K562 (cell line): ENCODE data around the gene ITPK1. TPM values are rescaled to one million over a fixed set of nuclear protein-coding genes. Genes with fewer than 3 reads are reported as not detected.

Source experiments
- ATAC-seq: fragments of 200-7000 bp; cut with Tn5 transposase; 3 replicates; pipeline ENCODE4 v1.9.1; 2020; ENCODE audit warnings: moderate library complexity
- BruUV-seq: library from RNA; stranded (reverse); fragments of 400-500 nt; replicated peaks from 2 replicates; lab custom pipeline; 2021; lab: Mats Ljungman, UMichigan
- CTCF ChIA-PET: fragments of 300-600 bp; formaldehyde crosslinking; extraction: SDS; loops from one replicate; lab custom pipeline; 2021; ENCODE audit warnings: low intra/inter-chr PET ratio; lab: Yijun Ruan, JAX
- POLR2A ChIA-PET: fragments of 300-600, 350-650 bp; sonication (Branson Sonifier 250); formaldehyde crosslinking; extraction: SDS; loops from one replicate; lab custom pipeline; 2021; ENCODE audit warnings: antibody characterized with exemption, inconsistent platforms; lab: Yijun Ruan, JAX
- DNase-seq, 4 experiments: peaks; one replicate each; pipeline versions ENCODE4 v3.0.0 to v3.0.0-alpha.2; 2011 to 2018; ENCODE audit warnings: low spot score in 3 of 4, mixed read lengths in 3 of 4; ENCODE audit errors: extremely low read depth in 1 of 4
- FAIRE-seq: peaks from 2 replicates; lab custom pipeline; 2011; peaks lifted over from hg19 to GRCh38; lab: Jason Lieb, UNC
- H2AFZ ChIP-seq: 2 replicates; pipeline ENCODE4 v1.6.0; 2011; ENCODE audit warnings: low read depth, low read length, control low read depth, inconsistent platforms
- H3K27ac ChIP-seq: fragments of 200-600 bp; 3 replicates; pipeline ENCODE4 v1.8.0; 2011; ENCODE audit warnings: low read depth, mild to moderate bottlenecking, control low read depth, inconsistent platforms, low read length, moderate library complexity, mixed read lengths; ENCODE audit errors: extremely low read depth
- H3K27me3 ChIP-seq, 2 experiments: fragments of 300-600 bp in 1 of 2; 2 replicates in 1 of 2; 3 replicates in 1 of 2; pipeline versions ENCODE4 v1.6.0 to v1.8.0; 2011; ENCODE audit warnings: inconsistent platforms in 2 of 2, low read length in 2 of 2, mild to moderate bottlenecking in 1 of 2, mixed read lengths in 1 of 2, moderate library complexity in 1 of 2; ENCODE audit not compliant: control insufficient read depth in 2 of 2, insufficient read depth in 2 of 2
- H3K36me3 ChIP-seq: fragments of 300-600 bp; 3 replicates; pipeline ENCODE4 v1.8.0; 2011; ENCODE audit warnings: mild to moderate bottlenecking, low read length, inconsistent platforms; ENCODE audit not compliant: control insufficient read depth, insufficient read depth
- H3K4me1 ChIP-seq, 2 experiments: fragments of 200-600 bp in 1 of 2; replicated peaks in 1 of 2; 2 replicates in 1 of 2; 3 replicates in 1 of 2; pipeline versions ENCODE4 v1.5.1 to v1.8.0; 2011; ENCODE audit warnings: inconsistent platforms in 2 of 2, low read length in 2 of 2, mild to moderate bottlenecking in 1 of 2, mixed read lengths in 1 of 2, moderate library complexity in 1 of 2; ENCODE audit not compliant: control insufficient read depth in 2 of 2, insufficient read depth in 2 of 2
- H3K4me2 ChIP-seq: 2 replicates; pipeline ENCODE4 v1.6.1; 2011; ENCODE audit warnings: low read length, control low read depth, inconsistent platforms, mixed read lengths; ENCODE audit not compliant: insufficient read depth
- H3K4me3 ChIP-seq: fragments of 200-600 bp; sonication (generic), shearing (Covaris generic); 2 replicates; pipeline ENCODE4 v1.5.1; 2016; ENCODE audit warnings: control low read depth, inconsistent platforms
- H3K79me2 ChIP-seq: fragments of 200-600 bp; 3 replicates; pipeline ENCODE4 v1.8.0; 2011; ENCODE audit warnings: low read length, inconsistent platforms; ENCODE audit not compliant: control insufficient read depth, insufficient read depth
- H3K9ac ChIP-seq, 2 experiments: 2 replicates each; pipeline versions ENCODE4 v1.6.0 to v1.6.1; 2011; ENCODE audit warnings: low read depth in 2 of 2, low read length in 2 of 2, control low read depth in 1 of 2, inconsistent platforms in 1 of 2, mild to moderate bottlenecking in 1 of 2, mixed read lengths in 1 of 2; ENCODE audit not compliant: insufficient read depth in 1 of 2
- H3K9me1 ChIP-seq: one replicate; pipeline ENCODE4 v1.6.0; 2011; ENCODE audit warnings: inconsistent platforms, mild to moderate bottlenecking, low read length, moderate library complexity; ENCODE audit not compliant: control insufficient read depth, insufficient read depth
- H3K9me3 ChIP-seq: replicated peaks from 2 replicates; pipeline ENCODE4 v1.5.1; 2011; ENCODE audit warnings: low read depth, low read length, inconsistent platforms; ENCODE audit not compliant: control insufficient read depth, insufficient read depth
- H4K20me1 ChIP-seq: replicated peaks from 2 replicates; pipeline ENCODE4 v1.6.1; 2011; ENCODE audit warnings: low read length, inconsistent platforms, mixed read lengths; ENCODE audit not compliant: control insufficient read depth, insufficient read depth
- ARID1B ChIP-seq: fragments of 450-650 bp; IDR thresholded peaks from 2 replicates; pipeline ENCODE4 v1.6.1; 2016; ENCODE audit warnings: antibody characterized with exemption, mild to moderate bottlenecking, inconsistent platforms
- CTCF ChIP-seq, 3 experiments: IDR thresholded peaks in 2 of 3; conservative IDR thresholded peaks in 1 of 3; 2 replicates each; pipeline ENCODE4 v1.5.1; 2011 to 2012; ENCODE audit warnings: low read length in 3 of 3, mild to moderate bottlenecking in 3 of 3, control low read depth in 2 of 3, improper control_type of control experiment in 1 of 3, inconsistent platforms in 1 of 3, low read depth in 1 of 3, mixed read lengths in 1 of 3, moderate library complexity in 1 of 3; ENCODE audit not compliant: insufficient read depth in 2 of 3
- EGR1 ChIP-seq: fragments of 450-650 bp; conservative IDR thresholded peaks from 2 replicates; pipeline ENCODE4 v1.6.1; 2017; ENCODE audit warnings: mild to moderate bottlenecking
- ELF2 ChIP-seq: fragments of 250-450 bp; sonication (Bioruptor Pico); IDR thresholded peaks from 2 replicates; pipeline ENCODE4 v1.5.0; 2021; ENCODE audit warnings: mild to moderate bottlenecking
- FOXA1 ChIP-seq: fragments of 450-650 bp; IDR thresholded peaks from 2 replicates; pipeline ENCODE4 v1.6.1; 2016; ENCODE audit warnings: mild to moderate bottlenecking, borderline replicate concordance
- FOXM1 ChIP-seq, 2 experiments: fragments of 450-650 bp in 1 of 2; sonication (generic) in 1 of 2; formaldehyde crosslinking in 1 of 2; IDR thresholded peaks; 2 replicates each; pipeline versions ENCODE4 v1.6.1 to v1.9.0; 2017 to 2022; ENCODE audit warnings: low read depth in 2 of 2, mild to moderate bottlenecking in 2 of 2, missing genetic modification reagents in 1 of 2, moderate library complexity in 1 of 2
- LEF1 ChIP-seq: fragments of 450-650 bp; IDR thresholded peaks from 2 replicates; pipeline ENCODE4 v1.6.1; 2016; ENCODE audit warnings: mild to moderate bottlenecking
- MTA2 ChIP-seq: fragments of 450-650 bp; IDR thresholded peaks from 2 replicates; pipeline ENCODE4 v1.6.1; 2016; ENCODE audit warnings: low read depth
- NFATC3 ChIP-seq: fragments of 450-650 bp; IDR thresholded peaks from 2 replicates; pipeline ENCODE4 v1.6.1; 2017; ENCODE audit warnings: mild to moderate bottlenecking
- NR3C1 ChIP-seq: sonication (generic); formaldehyde crosslinking; IDR thresholded peaks from 2 replicates; pipeline ENCODE4 v1.8.1; 2022; ENCODE audit warnings: missing genetic modification reagents
- NUFIP1 ChIP-seq: fragments of 450-650 bp; IDR thresholded peaks from 2 replicates; pipeline ENCODE4 v1.6.1; 2018; ENCODE audit not compliant: partially characterized antibody
- PHF8 ChIP-seq: fragments of 200-600 bp; sonication (generic); IDR thresholded peaks from 2 replicates; pipeline ENCODE4 v1.6.1; 2012; ENCODE audit warnings: mixed run types, mild to moderate bottlenecking, inconsistent platforms, low read length, moderate library complexity, borderline replicate concordance
- SAFB2 ChIP-seq: fragments of 200-400 bp; formaldehyde crosslinking; IDR thresholded peaks from 2 replicates; pipeline ENCODE4 v1.6.1; 2018; ENCODE audit warnings: borderline replicate concordance, low read length, low read depth, moderate library complexity; ENCODE audit not compliant: severe bottlenecking
- TBP ChIP-seq: optimal IDR thresholded peaks from 2 replicates; pipeline ENCODE3; 2011; ENCODE audit warnings: low read depth, low read length, improper control_type of control experiment
- ZBTB49 ChIP-seq: sonication (generic); formaldehyde crosslinking; IDR thresholded peaks from 2 replicates; pipeline ENCODE4 v1.8.0; 2022; ENCODE audit warnings: missing genetic modification reagents, mild to moderate bottlenecking, borderline replicate concordance
- ZNF184 ChIP-seq: sonication (generic); formaldehyde crosslinking; IDR thresholded peaks from 2 replicates; pipeline ENCODE4 v1.5.0; 2020; ENCODE audit warnings: missing genetic modification reagents
- ZNF764 ChIP-seq: fragments of 250-450 bp; sonication (Bioruptor Pico); IDR thresholded peaks from 2 replicates; pipeline ENCODE4 v1.4.0; 2020; ENCODE audit warnings: low read depth, mild to moderate bottlenecking, moderate library complexity
- WGBS: fragments of 100-300 bp; shearing (Covaris generic); methylation state at CpG from one replicate; pipeline ENCODE4 v1.1.6; 2016; ENCODE audit warnings: low coverage, mixed read lengths; ENCODE audit not compliant: insufficient coverage; ENCODE audit errors: missing lambda C conversion rate; 5-methylcytosine and 5-hydroxymethylcytosine counted together
- in situ Hi-C: fragments of 300-500 bp; cut with MboI; formaldehyde crosslinking; loops from 4 replicates; pipeline ENCODE4 v1.15.0; 2018; ENCODE audit warnings: inconsistent platforms, mixed read lengths
- intact Hi-C: fragments of 100-400 bp; cut with micrococcal nuclease; formaldehyde crosslinking; loops from 2 replicates; pipeline ENCODE4 v1.14.2; 2022
- polyA plus RNA-seq, 8 experiments: library from polyadenylated mRNA; depleted of rRNA in 4 of 8; stranded (reverse) in 5 of 8; unstranded in 3 of 8; fragments of >200 nt; fragmentation: Nextera tagmentation in 2 of 8; fragmentation: Illumina TruSeq in 1 of 8; extraction: Ambion mirVana in 2 of 8; extraction: Trizol in 1 of 8; gene quantifications; 2 replicates each; pipeline versions ENCODE4 v1.2.1 to v1.2.3, GENCODE V29; 2011 to 2014; ENCODE audit warnings: inconsistent platforms in 1 of 8, missing spikeins in 1 of 8
- total RNA-seq, 7 experiments: library from RNA; depleted of rRNA in 6 of 7; stranded (reverse); fragments of >200 nt in 6 of 7; fragmentation: Illumina TruSeq in 2 of 7; extraction: Trizol in 2 of 7; gene quantifications; 2 replicates each; pipeline versions ENCODE4 v1.2.1 to v1.2.3, GENCODE V29; 2011 to 2021; ENCODE audit warnings: low replicate concordance in 1 of 7
- TF ChIP-seq, protein P1 (sequence below): sonication (generic); formaldehyde crosslinking; IDR thresholded peaks from 2 replicates; pipeline ENCODE4 v1.8.1; 2023; ENCODE audit warnings: mild to moderate bottlenecking, missing genetic modification reagents

Gene ITPK1
- total and polyA plus RNA-seq, 9 of the 15 experiments (the other 6 are each of a cell fraction or from before 2014, with no cell fraction given) = 1.2 to 39.2 (median 23.0) TPM

- no peak overlapping the region for H2AFZ ChIP-seq
- CTCF ChIA-PET = no interaction called here
- H3K9me1 ChIP-seq = no peaks in the 10 kb centered on the region
- ATAC-seq = no peak
- no peak overlapping the region for H3K4me2 ChIP-seq
- 82% methylated on average over 7 of the region's 7 CpGs for WGBS
- no peak overlapping the region for H3K9ac ChIP-seq
- BruUV-seq = no TSS peak
- H4K20me1 ChIP-seq = no peaks in the 10 kb centered on the region
- H3K27ac ChIP-seq = no peak overlapping the region
- no peaks in the 10 kb centered on the region; the same call in 2 of the 3 replicates for H3K79me2 ChIP-seq
- H3K27me3 ChIP-seq = no peaks in the 10 kb centered on the region
- no peak overlapping the region for H3K4me3 ChIP-seq
- no peak for DNase-seq
- intact Hi-C loops (no loop called here), in situ Hi-C loops (no loop called here)
- FAIRE-seq = no peak
- no peaks in the 10 kb centered on the region for H3K36me3 ChIP-seq
- peaks cover 3 to 5% of the 10 kb centered on the region in 2 experiments; a peak in 3 of 5 replicates for H3K4me1 ChIP-seq
- H3K9me3 ChIP-seq = no peaks in the 10 kb centered on the region
- POLR2A ChIA-PET = no interaction called here
- TF ChIP-seq ELF2 (CRISPR knock-in tag) (no peak), SAFB2 (no peak), ZNF764 (CRISPR knock-in tag) (no peak), PHF8 (no peak), NR3C1 (CRISPR knock-in tag) (no peak), CTCF (IDR thresholded peaks at IDR 0.05 in 2 of 3, conservative IDR thresholded peaks at IDR 0.05 in 1 of 3; ENCODE audit: insufficient read depth in 2 of 3, low read depth in 1 of 3, low read length in 3 of 3) (no peak), MTA2 (no peak), NUFIP1 (no peak), LEF1 (no peak), EGR1 (no peak), ZBTB49 (no peak), FOXM1 (IDR thresholded peaks at IDR 0.05; ENCODE audit: low read depth) (no peak), FOXM1 (CRISPR knock-in tag; IDR thresholded peaks at IDR 0.05; ENCODE audit: low read depth) (no peak), ARID1B (no peak), TBP (no peak), ZNF184 (CRISPR knock-in tag) (no peak), NFATC3 (no peak), FOXA1 (no peak)
- TF ChIP-seq, protein P1, sequence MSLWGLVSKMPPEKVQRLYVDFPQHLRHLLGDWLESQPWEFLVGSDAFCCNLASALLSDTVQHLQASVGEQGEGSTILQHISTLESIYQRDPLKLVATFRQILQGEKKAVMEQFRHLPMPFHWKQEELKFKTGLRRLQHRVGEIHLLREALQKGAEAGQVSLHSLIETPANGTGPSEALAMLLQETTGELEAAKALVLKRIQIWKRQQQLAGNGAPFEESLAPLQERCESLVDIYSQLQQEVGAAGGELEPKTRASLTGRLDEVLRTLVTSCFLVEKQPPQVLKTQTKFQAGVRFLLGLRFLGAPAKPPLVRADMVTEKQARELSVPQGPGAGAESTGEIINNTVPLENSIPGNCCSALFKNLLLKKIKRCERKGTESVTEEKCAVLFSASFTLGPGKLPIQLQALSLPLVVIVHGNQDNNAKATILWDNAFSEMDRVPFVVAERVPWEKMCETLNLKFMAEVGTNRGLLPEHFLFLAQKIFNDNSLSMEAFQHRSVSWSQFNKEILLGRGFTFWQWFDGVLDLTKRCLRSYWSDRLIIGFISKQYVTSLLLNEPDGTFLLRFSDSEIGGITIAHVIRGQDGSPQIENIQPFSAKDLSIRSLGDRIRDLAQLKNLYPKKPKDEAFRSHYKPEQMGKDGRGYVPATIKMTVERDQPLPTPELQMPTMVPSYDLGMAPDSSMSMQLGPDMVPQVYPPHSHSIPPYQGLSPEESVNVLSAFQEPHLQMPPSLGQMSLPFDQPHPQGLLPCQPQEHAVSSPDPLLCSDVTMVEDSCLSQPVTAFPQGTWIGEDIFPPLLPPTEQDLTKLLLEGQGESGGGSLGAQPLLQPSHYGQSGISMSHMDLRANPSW (CRISPR knock-in tag) = no peak
Observed at GRCh38 chr14:93026339-93026738, 89.4 kb downstream of the ITPK1 start.
